K562 (cell line): Measurements from ENCODE around the gene MICAL2. TPM values are rescaled to one million over a fixed set of nuclear protein-coding genes. Genes with fewer than 3 reads are reported as not detected.

Experiments used
- CEBPZ ChIP-seq: fragments of 150-350 bp; IDR thresholded peaks from 2 replicates; pipeline ENCODE4 v1.6.1; 2014; ENCODE audit warnings: low read depth, mild to moderate bottlenecking, low read length, borderline replicate concordance
- CHCHD3 ChIP-seq: fragments of 250-450 bp; sonication (Bioruptor Pico); IDR thresholded peaks from 2 replicates; pipeline ENCODE4 v2.1.2; 2022; ENCODE audit warnings: mild to moderate bottlenecking
- CREBBP ChIP-seq: IDR thresholded peaks from one replicate; pipeline ENCODE4 v1.6.1; 2012; ENCODE audit warnings: low read depth, mild to moderate bottlenecking, control low read depth, inconsistent platforms, low read length
- HIVEP1 ChIP-seq: fragments of 250-450 bp; sonication (Bioruptor Pico); IDR thresholded peaks from 2 replicates; pipeline ENCODE4 v1.4.0; 2020; ENCODE audit warnings: mild to moderate bottlenecking
- LEF1 ChIP-seq: fragments of 450-650 bp; IDR thresholded peaks from 2 replicates; pipeline ENCODE4 v1.6.1; 2016; ENCODE audit warnings: mild to moderate bottlenecking
- MTA3 ChIP-seq: fragments of 450-650 bp; formaldehyde crosslinking; IDR thresholded peaks from 2 replicates; pipeline ENCODE4 v1.6.1; 2017; ENCODE audit warnings: mild to moderate bottlenecking, borderline replicate concordance
- SUPT5H ChIP-seq: fragments of 450-650 bp; IDR thresholded peaks from 2 replicates; pipeline ENCODE4 v1.6.1; 2016
- TEAD4 ChIP-seq, 2 experiments: sonication (generic) in 1 of 2; formaldehyde crosslinking in 1 of 2; IDR thresholded peaks; 2 replicates each; pipeline versions ENCODE4 v1.6.1 to v1.8.0; 2012 to 2022; ENCODE audit warnings: borderline replicate concordance in 1 of 2, inconsistent platforms in 1 of 2, low read length in 1 of 2, mild to moderate bottlenecking in 1 of 2, missing genetic modification reagents in 1 of 2
- ZNF224 ChIP-seq: sonication (generic); formaldehyde crosslinking; IDR thresholded peaks from 2 replicates; pipeline ENCODE4 v1.8.0; 2022; ENCODE audit warnings: mild to moderate bottlenecking, missing genetic modification reagents
- ZNF263 ChIP-seq: sonication (generic); formaldehyde crosslinking; IDR thresholded peaks from 2 replicates; pipeline ENCODE4 v1.8.0; 2022; ENCODE audit warnings: mild to moderate bottlenecking, missing genetic modification reagents, borderline replicate concordance
- ZNF274 ChIP-seq: IDR thresholded peaks from 2 replicates; pipeline ENCODE4 v1.6.1; 2011; ENCODE audit warnings: low read depth, mild to moderate bottlenecking, low read length, moderate library complexity, borderline replicate concordance
- ZSCAN29 ChIP-seq: fragments of 450-650 bp; IDR thresholded peaks from 2 replicates; pipeline ENCODE4 v1.6.1; 2017
- polyA plus RNA-seq, 8 experiments: library from polyadenylated mRNA; depleted of rRNA in 4 of 8; stranded (reverse) in 5 of 8; unstranded in 3 of 8; fragments of >200 nt; fragmentation: Nextera tagmentation in 2 of 8; fragmentation: Illumina TruSeq in 1 of 8; extraction: Ambion mirVana in 2 of 8; extraction: Trizol in 1 of 8; gene quantifications; 2 replicates each; pipeline versions ENCODE4 v1.2.1 to v1.2.3, GENCODE V29; 2011 to 2014; ENCODE audit warnings: inconsistent platforms in 1 of 8, missing spikeins in 1 of 8
- total RNA-seq, 7 experiments: library from RNA; depleted of rRNA in 6 of 7; stranded (reverse); fragments of >200 nt in 6 of 7; fragmentation: Illumina TruSeq in 2 of 7; extraction: Trizol in 2 of 7; gene quantifications; 2 replicates each; pipeline versions ENCODE4 v1.2.1 to v1.2.3, GENCODE V29; 2011 to 2021; ENCODE audit warnings: low replicate concordance in 1 of 7
- TF ChIP-seq, protein P1 (sequence below): sonication (generic); formaldehyde crosslinking; IDR thresholded peaks from 2 replicates; pipeline ENCODE4 v1.8.0; 2023; ENCODE audit warnings: mild to moderate bottlenecking, missing genetic modification reagents
- TF ChIP-seq, protein P2 (sequence below), 2 experiments: fragments of 450-650 bp in 1 of 2; sonication (generic) in 1 of 2; formaldehyde crosslinking in 1 of 2; IDR thresholded peaks in 1 of 2; conservative IDR thresholded peaks in 1 of 2; 2 replicates each; pipeline versions ENCODE4 v1.6.1 to v1.8.1; 2016 to 2023; ENCODE audit warnings: mild to moderate bottlenecking in 2 of 2, moderate library complexity in 2 of 2, inconsistent platforms in 1 of 2, missing genetic modification reagents in 1 of 2
- TF ChIP-seq, protein P3 (sequence below): sonication (generic); formaldehyde crosslinking; IDR thresholded peaks from 2 replicates; pipeline ENCODE4 v1.8.1; 2023; ENCODE audit warnings: missing genetic modification reagents, mild to moderate bottlenecking, borderline replicate concordance

MICAL2 gene
- total and polyA plus RNA-seq, 9 of the 15 experiments (the other 6 are each of a cell fraction or from before 2014, with no cell fraction given), result 4.7 to 64.2 (median 33.6) TPM

- TF ChIP-seq, protein P1, sequence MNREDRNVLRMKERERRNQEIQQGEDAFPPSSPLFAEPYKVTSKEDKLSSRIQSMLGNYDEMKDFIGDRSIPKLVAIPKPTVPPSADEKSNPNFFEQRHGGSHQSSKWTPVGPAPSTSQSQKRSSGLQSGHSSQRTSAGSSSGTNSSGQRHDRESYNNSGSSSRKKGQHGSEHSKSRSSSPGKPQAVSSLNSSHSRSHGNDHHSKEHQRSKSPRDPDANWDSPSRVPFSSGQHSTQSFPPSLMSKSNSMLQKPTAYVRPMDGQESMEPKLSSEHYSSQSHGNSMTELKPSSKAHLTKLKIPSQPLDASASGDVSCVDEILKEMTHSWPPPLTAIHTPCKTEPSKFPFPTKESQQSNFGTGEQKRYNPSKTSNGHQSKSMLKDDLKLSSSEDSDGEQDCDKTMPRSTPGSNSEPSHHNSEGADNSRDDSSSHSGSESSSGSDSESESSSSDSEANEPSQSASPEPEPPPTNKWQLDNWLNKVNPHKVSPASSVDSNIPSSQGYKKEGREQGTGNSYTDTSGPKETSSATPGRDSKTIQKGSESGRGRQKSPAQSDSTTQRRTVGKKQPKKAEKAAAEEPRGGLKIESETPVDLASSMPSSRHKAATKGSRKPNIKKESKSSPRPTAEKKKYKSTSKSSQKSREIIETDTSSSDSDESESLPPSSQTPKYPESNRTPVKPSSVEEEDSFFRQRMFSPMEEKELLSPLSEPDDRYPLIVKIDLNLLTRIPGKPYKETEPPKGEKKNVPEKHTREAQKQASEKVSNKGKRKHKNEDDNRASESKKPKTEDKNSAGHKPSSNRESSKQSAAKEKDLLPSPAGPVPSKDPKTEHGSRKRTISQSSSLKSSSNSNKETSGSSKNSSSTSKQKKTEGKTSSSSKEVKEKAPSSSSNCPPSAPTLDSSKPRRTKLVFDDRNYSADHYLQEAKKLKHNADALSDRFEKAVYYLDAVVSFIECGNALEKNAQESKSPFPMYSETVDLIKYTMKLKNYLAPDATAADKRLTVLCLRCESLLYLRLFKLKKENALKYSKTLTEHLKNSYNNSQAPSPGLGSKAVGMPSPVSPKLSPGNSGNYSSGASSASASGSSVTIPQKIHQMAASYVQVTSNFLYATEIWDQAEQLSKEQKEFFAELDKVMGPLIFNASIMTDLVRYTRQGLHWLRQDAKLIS, result no peak
- no peak for TF ChIP-seq CREBBP
- TF ChIP-seq CHCHD3 (CRISPR knock-in tag), result no peak
- TF ChIP-seq HIVEP1, result no peak
- TF ChIP-seq TEAD4 (IDR thresholded peaks at IDR 0.05; ENCODE audit: low read length), result peak; percentile 65
- TF ChIP-seq TEAD4 (CRISPR knock-in tag; IDR thresholded peaks at IDR 0.05; ENCODE audit: borderline replicate concordance), result no peak
- no peak for TF ChIP-seq SUPT5H
- TF ChIP-seq ZNF274, result no peak
- TF ChIP-seq, protein P2, sequence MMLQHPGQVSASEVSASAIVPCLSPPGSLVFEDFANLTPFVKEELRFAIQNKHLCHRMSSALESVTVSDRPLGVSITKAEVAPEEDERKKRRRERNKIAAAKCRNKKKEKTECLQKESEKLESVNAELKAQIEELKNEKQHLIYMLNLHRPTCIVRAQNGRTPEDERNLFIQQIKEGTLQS (IDR thresholded peaks at IDR 0.05), result no peak
- TF ChIP-seq, protein P2 (CRISPR knock-in tag; conservative IDR thresholded peaks at IDR 0.05), result no peak
- no peak for TF ChIP-seq CEBPZ
- TF ChIP-seq MTA3, result no peak
- TF ChIP-seq, protein P3, sequence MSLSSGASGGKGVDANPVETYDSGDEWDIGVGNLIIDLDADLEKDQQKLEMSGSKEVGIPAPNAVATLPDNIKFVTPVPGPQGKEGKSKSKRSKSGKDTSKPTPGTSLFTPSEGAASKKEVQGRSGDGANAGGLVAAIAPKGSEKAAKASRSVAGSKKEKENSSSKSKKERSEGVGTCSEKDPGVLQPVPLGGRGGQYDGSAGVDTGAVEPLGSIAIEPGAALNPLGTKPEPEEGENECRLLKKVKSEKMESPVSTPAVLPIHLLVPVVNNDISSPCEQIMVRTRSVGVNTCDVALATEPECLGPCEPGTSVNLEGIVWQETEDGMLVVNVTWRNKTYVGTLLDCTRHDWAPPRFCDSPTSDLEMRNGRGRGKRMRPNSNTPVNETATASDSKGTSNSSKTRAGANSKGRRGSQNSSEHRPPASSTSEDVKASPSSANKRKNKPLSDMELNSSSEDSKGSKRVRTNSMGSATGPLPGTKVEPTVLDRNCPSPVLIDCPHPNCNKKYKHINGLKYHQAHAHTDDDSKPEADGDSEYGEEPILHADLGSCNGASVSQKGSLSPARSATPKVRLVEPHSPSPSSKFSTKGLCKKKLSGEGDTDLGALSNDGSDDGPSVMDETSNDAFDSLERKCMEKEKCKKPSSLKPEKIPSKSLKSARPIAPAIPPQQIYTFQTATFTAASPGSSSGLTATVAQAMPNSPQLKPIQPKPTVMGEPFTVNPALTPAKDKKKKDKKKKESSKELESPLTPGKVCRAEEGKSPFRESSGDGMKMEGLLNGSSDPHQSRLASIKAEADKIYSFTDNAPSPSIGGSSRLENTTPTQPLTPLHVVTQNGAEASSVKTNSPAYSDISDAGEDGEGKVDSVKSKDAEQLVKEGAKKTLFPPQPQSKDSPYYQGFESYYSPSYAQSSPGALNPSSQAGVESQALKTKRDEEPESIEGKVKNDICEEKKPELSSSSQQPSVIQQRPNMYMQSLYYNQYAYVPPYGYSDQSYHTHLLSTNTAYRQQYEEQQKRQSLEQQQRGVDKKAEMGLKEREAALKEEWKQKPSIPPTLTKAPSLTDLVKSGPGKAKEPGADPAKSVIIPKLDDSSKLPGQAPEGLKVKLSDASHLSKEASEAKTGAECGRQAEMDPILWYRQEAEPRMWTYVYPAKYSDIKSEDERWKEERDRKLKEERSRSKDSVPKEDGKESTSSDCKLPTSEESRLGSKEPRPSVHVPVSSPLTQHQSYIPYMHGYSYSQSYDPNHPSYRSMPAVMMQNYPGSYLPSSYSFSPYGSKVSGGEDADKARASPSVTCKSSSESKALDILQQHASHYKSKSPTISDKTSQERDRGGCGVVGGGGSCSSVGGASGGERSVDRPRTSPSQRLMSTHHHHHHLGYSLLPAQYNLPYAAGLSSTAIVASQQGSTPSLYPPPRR, result no peak
- no peak for TF ChIP-seq LEF1
- no peak for TF ChIP-seq ZNF224 (CRISPR knock-in tag)
- TF ChIP-seq ZSCAN29, result no peak
- TF ChIP-seq ZNF263 (CRISPR knock-in tag), result no peak
Measured at GRCh38 chr11:12195768-12196167, 85.4 kb downstream of the MICAL2 start (continued).
